HL-60 (cell line): ENCODE results near the gene MAP3K6.

Experiments
- DNase-seq, 2 experiments: peaks; one replicate each; pipeline ENCODE4 v3.0.0-alpha.2; 2010 to 2020; ENCODE audit warnings: low read depth in 1 of 2, low spot score in 1 of 2
- H3K27ac ChIP-seq: fragments of 250-450 bp; sonication (Bioruptor Pico); replicated peaks from 2 replicates; pipeline ENCODE4 v1.5.1; 2020; ENCODE audit warnings: mild to moderate bottlenecking, moderate library complexity
- H3K27me3 ChIP-seq: fragments of 250-450 bp; sonication (Bioruptor Pico); 2 replicates; pipeline ENCODE4 v1.5.1; 2021; ENCODE audit warnings: mild to moderate bottlenecking, moderate library complexity; ENCODE audit not compliant: insufficient read depth, poor library complexity, severe bottlenecking
- H3K4me3 ChIP-seq: replicated peaks from 2 replicates; pipeline ENCODE4 v1.5.1; 2011; ENCODE audit warnings: mild to moderate bottlenecking, control low read depth, low read length; ENCODE audit not compliant: insufficient read depth
- CTCF ChIP-seq: IDR thresholded peaks from one replicate; pipeline ENCODE4 v1.5.1; 2011; ENCODE audit warnings: low read length, control low read depth, inconsistent platforms; ENCODE audit not compliant: insufficient read depth
- GABPA ChIP-seq: IDR thresholded peaks from 2 replicates; pipeline ENCODE4 v1.6.1; 2012; ENCODE audit warnings: low read depth
- POLR2AphosphoS5 ChIP-seq: IDR thresholded peaks from 2 replicates; pipeline ENCODE4 v1.6.1; 2012; ENCODE audit warnings: low read depth
- REST ChIP-seq: IDR thresholded peaks from 2 replicates; pipeline ENCODE4 v1.6.1; 2012; ENCODE audit warnings: low read depth; ENCODE audit not compliant: insufficient replicate concordance
- SPI1 ChIP-seq: IDR thresholded peaks from 2 replicates; pipeline ENCODE4 v1.6.1; 2012; ENCODE audit warnings: low read depth, mild to moderate bottlenecking, borderline replicate concordance

MAP3K6 gene

DNA sequence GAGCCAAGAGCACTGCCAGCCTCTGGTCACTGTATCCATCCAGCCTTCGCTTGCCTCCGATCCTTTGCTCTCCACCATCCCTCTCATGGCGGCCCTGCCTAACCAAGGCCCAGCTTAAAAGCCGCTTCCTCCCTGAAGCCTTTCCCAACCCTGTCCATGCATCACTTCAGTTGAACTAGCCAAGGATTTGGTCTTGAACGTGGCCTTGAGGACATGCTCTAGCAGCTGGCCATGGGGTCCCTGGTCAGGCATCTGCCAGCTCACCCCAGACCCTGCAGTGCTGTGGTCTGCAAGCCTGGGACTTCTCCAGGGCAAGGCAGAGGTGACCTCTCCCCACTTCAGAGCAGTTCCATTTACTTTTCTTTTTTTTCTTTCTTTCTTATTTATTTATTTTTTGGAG is 30.0 kb downstream of the MAP3K6 start:
- no peak for DNase-seq
- H3K4me3 ChIP-seq: no peak overlapping the region
- no peaks in the 10 kb centered on the region for H3K27me3 ChIP-seq
- H3K27ac ChIP-seq: no peak overlapping the region
- TF ChIP-seq SPI1 (no peak), REST (no peak), POLR2AphosphoS5 (no peak), GABPA (no peak), CTCF (no peak)

GRCh38 chr1:27335506-27336422 is 31.0 kb downstream of the MAP3K6 start:
- Histone ChIP-seq H3K4me3 (no peak overlapping the region), H3K27ac (no peak overlapping the region), H3K27me3 (no peaks in the 10 kb centered on the region)
- no peak for DNase-seq
- no peak for TF ChIP-seq SPI1

GRCh38 chr1:27333717-27334279 is 33.0 kb downstream of the MAP3K6 start:
- no peak for TF ChIP-seq GABPA
- TF ChIP-seq POLR2AphosphoS5: peak; percentile 25; the same call in 1 of the 2 replicates
- TF ChIP-seq REST: no peak
- no peak for TF ChIP-seq CTCF
- no peaks in the 10 kb centered on the region for H3K27me3 ChIP-seq
- no peak for DNase-seq
- no peak overlapping the region for H3K4me3 ChIP-seq
- H3K27ac ChIP-seq: no peak overlapping the region

DNA sequence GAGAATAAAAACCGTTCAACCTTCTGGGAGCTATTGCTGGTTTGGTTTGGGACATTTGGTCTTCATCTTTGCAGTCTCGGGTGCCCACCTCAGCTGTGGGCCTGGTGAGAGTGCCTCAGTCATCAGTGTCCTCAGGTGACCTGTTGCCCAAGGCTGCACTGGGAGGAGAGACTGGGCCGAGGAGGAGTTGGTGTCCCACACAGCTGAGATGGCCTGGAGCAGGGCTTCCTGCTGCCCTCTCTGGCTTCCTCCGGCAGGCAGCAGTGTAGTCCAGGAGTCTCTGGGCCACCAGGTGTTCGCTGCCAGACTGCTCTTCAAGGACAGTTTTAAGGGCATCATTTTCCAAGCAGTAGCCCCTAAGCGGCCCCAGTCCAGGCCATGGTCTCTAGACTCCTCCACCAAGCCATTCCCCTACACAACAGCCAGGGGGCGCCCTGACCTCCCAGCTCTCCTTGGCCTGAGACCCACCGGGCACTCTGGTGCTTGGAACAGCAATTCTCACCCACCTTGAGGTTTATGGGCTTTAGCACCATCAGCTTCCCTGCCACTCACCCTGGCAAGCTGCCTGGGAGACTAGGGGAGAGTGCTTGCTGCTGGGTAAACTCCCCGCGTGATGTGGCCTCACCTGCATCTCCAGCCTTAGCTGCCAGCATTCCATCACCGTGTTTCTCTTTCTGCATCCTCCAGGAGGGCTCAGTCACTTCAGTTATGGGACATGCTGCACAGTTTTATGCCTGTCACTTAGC is 34.1 kb downstream of the MAP3K6 start:
- peak in 1 of 2 experiments; percentile 54 for DNase-seq
- TF ChIP-seq GABPA (no peak), CTCF (peak; percentile 70)
- Histone ChIP-seq H3K27ac (no peak overlapping the region), H3K27me3 (no peaks in the 10 kb centered on the region), H3K4me3 (no peak overlapping the region)
